WTC11 (cell line): Measurements from ENCODE around the gene CD2. TPM values are rescaled to one million over a fixed set of nuclear protein-coding genes. Genes with fewer than 3 reads are reported as not detected.

ENCODE experiments used
- ATAC-seq: fragments of 200-7000 bp; cut with Tn5 transposase; 2 replicates; pipeline ENCODE4 v1.10.0; 2021; ENCODE audit warnings: mild to moderate bottlenecking, moderate library complexity
- CTCF ChIA-PET: fragments of 300-600 bp; sonication (Branson Sonifier 250); formaldehyde crosslinking; loops from one replicate; lab custom pipeline; 2021; ENCODE audit warnings: antibody characterized with exemption; lab: Charles Lee
- POLR2A ChIA-PET: fragments of 350-600 bp; sonication (Branson Sonifier 250); formaldehyde crosslinking; loops from one replicate; lab custom pipeline; 2021; ENCODE audit warnings: antibody characterized with exemption; lab: Charles Lee
- DNase-seq: peaks from one replicate; pipeline ENCODE4 v3.0.0; 2021; ENCODE audit warnings: low spot score
- H3K27ac Mint-ChIP-seq: 2 replicates; pipeline ENCODE4 v1.8.0; 2021; ENCODE audit warnings: mixed read lengths
- H3K27me3 Mint-ChIP-seq: 2 replicates; pipeline ENCODE4 v1.8.0; 2021; ENCODE audit warnings: low read depth, mild to moderate bottlenecking, moderate library complexity, mixed read lengths
- H3K36me3 Mint-ChIP-seq: 2 replicates; pipeline ENCODE4 v1.8.0; 2021; ENCODE audit warnings: mixed read lengths
- H3K4me1 Mint-ChIP-seq: 2 replicates; pipeline ENCODE4 v1.8.0; 2022; ENCODE audit warnings: mixed read lengths
- H3K4me3 Mint-ChIP-seq: 2 replicates; pipeline ENCODE4 v1.8.0; 2021; ENCODE audit warnings: mild to moderate bottlenecking, moderate library complexity, mixed read lengths
- H3K9me3 Mint-ChIP-seq: 2 replicates; pipeline ENCODE4 v1.8.0; 2021; ENCODE audit warnings: mixed read lengths
- ATF1 ChIP-seq: sonication (generic); formaldehyde crosslinking; IDR thresholded peaks from 2 replicates; pipeline ENCODE4 v1.8.1; 2023; ENCODE audit warnings: mild to moderate bottlenecking, moderate library complexity, missing genetic modification reagents
- EMX1 ChIP-seq: fragments of 250-450 bp; sonication (Bioruptor Pico); IDR thresholded peaks from 2 replicates; pipeline ENCODE4 v1.8.0; 2021; ENCODE audit warnings: mild to moderate bottlenecking
- GABPB1 ChIP-seq: sonication (generic); formaldehyde crosslinking; IDR thresholded peaks from 2 replicates; pipeline ENCODE4 v1.8.1; 2023; ENCODE audit warnings: mild to moderate bottlenecking, missing genetic modification reagents
- OVOL2 ChIP-seq: fragments of 250-450 bp; sonication (Bioruptor Pico); IDR thresholded peaks from 2 replicates; pipeline ENCODE4 v1.9.0; 2021; ENCODE audit warnings: mild to moderate bottlenecking, borderline replicate concordance
- RELA ChIP-seq: sonication (generic); formaldehyde crosslinking; IDR thresholded peaks from 2 replicates; pipeline ENCODE4 v1.8.1; 2022; ENCODE audit warnings: missing genetic modification reagents, mild to moderate bottlenecking, borderline replicate concordance
- TCF7 ChIP-seq: sonication (generic); formaldehyde crosslinking; IDR thresholded peaks from 2 replicates; pipeline ENCODE4 v1.8.0; 2022; ENCODE audit warnings: mild to moderate bottlenecking, low read depth, missing genetic modification reagents, moderate library complexity
- TEAD4 ChIP-seq: sonication (generic); formaldehyde crosslinking; IDR thresholded peaks from 2 replicates; pipeline ENCODE4 v1.8.0; 2022; ENCODE audit warnings: mild to moderate bottlenecking, missing genetic modification reagents
- ZBTB21 ChIP-seq: sonication (generic); formaldehyde crosslinking; IDR thresholded peaks from 2 replicates; pipeline ENCODE4 v1.8.1; 2023; ENCODE audit warnings: mild to moderate bottlenecking, missing genetic modification reagents, borderline replicate concordance
- total RNA-seq: library from RNA; stranded (reverse); gene quantifications from 3 replicates; pipeline ENCODE4 v1.2.3, GENCODE V29; 2021
- TF ChIP-seq, protein P1 (sequence below): sonication (generic); formaldehyde crosslinking; IDR thresholded peaks from 2 replicates; pipeline ENCODE4 v1.8.1; 2023; ENCODE audit warnings: mild to moderate bottlenecking, missing genetic modification reagents
- TF ChIP-seq, protein P2 (sequence below): sonication (generic); formaldehyde crosslinking; IDR thresholded peaks from 2 replicates; pipeline ENCODE4 v1.8.1; 2022; ENCODE audit warnings: mild to moderate bottlenecking, moderate library complexity, missing genetic modification reagents
- TF ChIP-seq, protein P3 (sequence below): sonication (generic); formaldehyde crosslinking; IDR thresholded peaks from 2 replicates; pipeline ENCODE4 v1.8.1; 2023; ENCODE audit warnings: mild to moderate bottlenecking, moderate library complexity, missing genetic modification reagents
- TF ChIP-seq, protein P4 (sequence below): sonication (generic); formaldehyde crosslinking; IDR thresholded peaks from 2 replicates; pipeline ENCODE4 v1.8.1; 2023; ENCODE audit warnings: mild to moderate bottlenecking, missing genetic modification reagents, moderate library complexity
- TF ChIP-seq, protein P5 (sequence below): fragments of 250-450 bp; sonication (Bioruptor Pico); IDR thresholded peaks from 2 replicates; pipeline ENCODE4 v1.9.0; 2021; ENCODE audit warnings: moderate library complexity, mild to moderate bottlenecking, inconsistent platforms, borderline replicate concordance
- TF ChIP-seq, protein P6 (sequence below): fragments of 250-450 bp; sonication (Bioruptor Pico); IDR thresholded peaks from 2 replicates; pipeline ENCODE4 v1.9.0; 2021; ENCODE audit warnings: mild to moderate bottlenecking
- TF ChIP-seq, protein P7 (sequence below): fragments of 200-600 bp; IDR thresholded peaks from 2 replicates; pipeline ENCODE4 v1.8.0; 2022; ENCODE audit warnings: antibody characterized with exemption
- TF ChIP-seq, protein P8 (sequence below): fragments of 250-450 bp; sonication (Bioruptor Pico); IDR thresholded peaks from 2 replicates; pipeline ENCODE4 v2.1.2; 2022; ENCODE audit warnings: mild to moderate bottlenecking, moderate library complexity

Gene CD2
- total RNA-seq, 1 experiment from 2014 or later, result 0.13 TPM

DNA sequence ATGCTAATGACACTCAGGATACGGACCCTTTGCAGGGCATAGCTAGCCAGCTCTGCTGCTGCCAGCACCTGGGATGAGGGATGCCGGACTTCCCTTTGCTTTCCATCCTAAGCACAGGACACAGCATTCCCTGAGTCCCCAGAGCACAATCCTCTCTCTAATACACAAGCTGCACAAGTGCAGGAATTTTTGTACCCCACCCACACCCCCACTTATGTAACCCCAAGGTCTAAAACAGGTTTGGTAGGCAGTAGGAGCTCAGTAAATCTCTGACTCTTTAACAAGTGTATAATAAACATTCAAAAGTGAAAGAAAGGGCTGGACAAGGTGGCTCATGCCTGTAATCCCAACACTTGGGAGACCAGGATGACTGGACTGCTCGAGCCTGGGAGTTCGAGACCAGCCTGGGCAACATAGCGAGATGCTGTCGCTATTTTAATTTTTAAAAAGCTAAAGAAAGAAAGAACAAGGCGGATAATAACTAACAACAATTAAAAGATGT lies 44.5 kb upstream of the CD2 start:
- POLR2A ChIA-PET, result no interaction called here
- no peak overlapping the region for H3K27ac Mint-ChIP-seq
- DNase-seq, result no peak
- no peak for TF ChIP-seq TEAD4 (CRISPR knock-in tag)
- ATAC-seq, result no peak
- H3K9me3 Mint-ChIP-seq, result peaks cover 26% of the 10 kb centered on the region
- CTCF ChIA-PET, result interaction anchor here (0.9 to 1.5 kb wide), 2 partner anchors 15 to 37 kb away, joined by 3 to 8 read pairs; no protein-coding TSS in a partner anchor
- peaks cover 14% of the 10 kb centered on the region for H3K36me3 Mint-ChIP-seq
- no peaks in the 10 kb centered on the region for H3K27me3 Mint-ChIP-seq
- H3K4me1 Mint-ChIP-seq, result peaks cover 60% of the 10 kb centered on the region
- H3K4me3 Mint-ChIP-seq, result no peak overlapping the region

DNA sequence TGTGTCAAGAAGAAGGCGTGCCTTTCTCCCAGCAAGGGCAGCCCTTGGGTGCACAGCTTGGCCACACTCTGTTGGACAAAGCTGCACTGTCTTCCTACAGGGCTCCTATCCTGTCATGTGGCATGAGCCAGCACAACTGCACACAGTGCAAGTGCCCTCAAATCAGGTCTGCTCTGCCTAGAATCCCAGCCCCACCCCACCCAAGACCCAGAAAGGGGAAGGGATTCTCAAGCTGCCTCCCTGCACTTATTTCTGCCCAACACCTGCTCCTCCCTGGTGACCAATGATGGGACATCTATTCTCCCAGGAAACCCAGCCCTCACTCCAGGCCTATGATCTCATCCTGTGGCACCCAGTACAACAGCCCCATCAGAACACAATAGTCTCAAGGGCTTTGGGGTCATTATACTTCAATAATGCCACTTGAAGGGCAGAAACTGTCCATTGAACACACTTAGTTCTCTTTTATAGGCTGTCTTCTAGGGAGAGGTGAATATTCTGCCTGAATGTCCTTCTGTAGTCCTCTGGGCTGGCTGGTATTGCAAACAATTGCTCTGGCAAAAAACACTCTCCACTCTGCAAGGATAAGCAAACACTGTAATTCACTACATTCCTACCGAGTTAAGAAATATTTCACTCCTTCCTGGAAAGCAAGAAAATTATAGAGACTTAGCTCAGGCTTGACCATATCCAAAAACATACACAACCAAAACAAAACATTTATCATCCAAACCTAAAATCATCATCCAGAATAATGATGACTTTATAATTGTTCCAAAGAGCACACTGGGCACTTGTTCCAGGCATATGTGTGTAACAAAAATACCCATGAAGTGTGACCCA lies 43.6 kb upstream of the CD2 start:
- H3K4me3 Mint-ChIP-seq, result no peak overlapping the region
- TF ChIP-seq ATF1 (CRISPR knock-in tag), result no peak
- CTCF ChIA-PET, result interaction anchor here (0.8 to 1.5 kb wide), 2 partner anchors 15 to 38 kb away, joined by 4 to 8 read pairs; no protein-coding TSS in a partner anchor
- DNase-seq (no peak), ATAC-seq (no peak)
- peaks cover 60% of the 10 kb centered on the region for H3K4me1 Mint-ChIP-seq
- H3K27me3 Mint-ChIP-seq, result no peaks in the 10 kb centered on the region
- H3K27ac Mint-ChIP-seq, result peak overlapping the region; percentile 37; the same call in 1 of the 2 replicates
- POLR2A ChIA-PET, result no interaction called here
- H3K36me3 Mint-ChIP-seq, result peaks cover 15% of the 10 kb centered on the region
- peaks cover 29% of the 10 kb centered on the region for H3K9me3 Mint-ChIP-seq

DNA sequence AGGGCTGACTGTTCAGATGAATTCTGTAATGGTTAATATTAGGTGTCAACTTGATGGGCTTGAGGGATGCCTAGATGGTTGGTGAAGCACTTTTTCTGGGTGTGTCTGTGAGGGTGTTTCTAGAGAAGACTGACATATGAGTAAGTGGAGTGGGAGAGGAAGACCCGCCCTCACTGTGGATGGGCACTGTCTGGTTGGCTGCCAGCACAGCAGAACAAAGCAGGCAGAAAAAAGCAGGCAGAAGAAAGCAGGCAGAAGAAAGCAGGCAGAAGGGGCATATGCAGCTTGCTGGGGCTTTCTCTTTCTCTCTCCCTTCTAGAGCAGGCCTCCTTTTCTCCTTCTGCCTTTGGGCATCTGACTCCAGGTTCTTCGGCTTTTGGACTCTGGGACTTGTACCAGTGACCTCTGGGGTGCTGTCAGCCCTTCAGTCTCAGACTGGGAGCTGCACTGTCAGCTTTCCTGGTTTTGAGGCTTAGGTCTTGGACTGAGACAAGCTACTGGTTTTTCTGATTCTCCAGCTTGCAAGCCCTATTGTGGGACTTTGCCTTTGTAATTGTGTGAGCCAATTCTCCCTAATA lies 42.9 kb upstream of the CD2 start:
- DNase-seq, result no peak
- Mint-ChIP-seq H3K27ac (peak overlapping the region; percentile 66; the same call in 1 of the 2 replicates), H3K4me3 (no peak overlapping the region), H3K9me3 (peaks cover 30% of the 10 kb centered on the region), H3K4me1 (peaks cover 60% of the 10 kb centered on the region), H3K36me3 (peaks cover 16% of the 10 kb centered on the region), H3K27me3 (no peaks in the 10 kb centered on the region)
- peak; percentile 82 for ATAC-seq
- CTCF ChIA-PET, result interaction anchor here (0.8 to 1.4 kb wide), 2 partner anchors 14 to 39 kb away, joined by 4 to 6 read pairs; no protein-coding TSS in a partner anchor
- POLR2A ChIA-PET, result no interaction called here
- TF ChIP-seq TCF7, result no peak
- TF ChIP-seq, protein P1, sequence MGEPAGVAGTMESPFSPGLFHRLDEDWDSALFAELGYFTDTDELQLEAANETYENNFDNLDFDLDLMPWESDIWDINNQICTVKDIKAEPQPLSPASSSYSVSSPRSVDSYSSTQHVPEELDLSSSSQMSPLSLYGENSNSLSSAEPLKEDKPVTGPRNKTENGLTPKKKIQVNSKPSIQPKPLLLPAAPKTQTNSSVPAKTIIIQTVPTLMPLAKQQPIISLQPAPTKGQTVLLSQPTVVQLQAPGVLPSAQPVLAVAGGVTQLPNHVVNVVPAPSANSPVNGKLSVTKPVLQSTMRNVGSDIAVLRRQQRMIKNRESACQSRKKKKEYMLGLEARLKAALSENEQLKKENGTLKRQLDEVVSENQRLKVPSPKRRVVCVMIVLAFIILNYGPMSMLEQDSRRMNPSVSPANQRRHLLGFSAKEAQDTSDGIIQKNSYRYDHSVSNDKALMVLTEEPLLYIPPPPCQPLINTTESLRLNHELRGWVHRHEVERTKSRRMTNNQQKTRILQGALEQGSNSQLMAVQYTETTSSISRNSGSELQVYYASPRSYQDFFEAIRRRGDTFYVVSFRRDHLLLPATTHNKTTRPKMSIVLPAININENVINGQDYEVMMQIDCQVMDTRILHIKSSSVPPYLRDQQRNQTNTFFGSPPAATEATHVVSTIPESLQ, result no peak
- no peak for TF ChIP-seq OVOL2 (CRISPR knock-in tag)
- TF ChIP-seq, protein P2, sequence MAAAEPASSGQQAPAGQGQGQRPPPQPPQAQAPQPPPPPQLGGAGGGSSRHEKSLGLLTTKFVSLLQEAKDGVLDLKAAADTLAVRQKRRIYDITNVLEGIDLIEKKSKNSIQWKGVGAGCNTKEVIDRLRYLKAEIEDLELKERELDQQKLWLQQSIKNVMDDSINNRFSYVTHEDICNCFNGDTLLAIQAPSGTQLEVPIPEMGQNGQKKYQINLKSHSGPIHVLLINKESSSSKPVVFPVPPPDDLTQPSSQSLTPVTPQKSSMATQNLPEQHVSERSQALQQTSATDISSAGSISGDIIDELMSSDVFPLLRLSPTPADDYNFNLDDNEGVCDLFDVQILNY (CRISPR knock-in tag), result no peak
- TF ChIP-seq, protein P3, sequence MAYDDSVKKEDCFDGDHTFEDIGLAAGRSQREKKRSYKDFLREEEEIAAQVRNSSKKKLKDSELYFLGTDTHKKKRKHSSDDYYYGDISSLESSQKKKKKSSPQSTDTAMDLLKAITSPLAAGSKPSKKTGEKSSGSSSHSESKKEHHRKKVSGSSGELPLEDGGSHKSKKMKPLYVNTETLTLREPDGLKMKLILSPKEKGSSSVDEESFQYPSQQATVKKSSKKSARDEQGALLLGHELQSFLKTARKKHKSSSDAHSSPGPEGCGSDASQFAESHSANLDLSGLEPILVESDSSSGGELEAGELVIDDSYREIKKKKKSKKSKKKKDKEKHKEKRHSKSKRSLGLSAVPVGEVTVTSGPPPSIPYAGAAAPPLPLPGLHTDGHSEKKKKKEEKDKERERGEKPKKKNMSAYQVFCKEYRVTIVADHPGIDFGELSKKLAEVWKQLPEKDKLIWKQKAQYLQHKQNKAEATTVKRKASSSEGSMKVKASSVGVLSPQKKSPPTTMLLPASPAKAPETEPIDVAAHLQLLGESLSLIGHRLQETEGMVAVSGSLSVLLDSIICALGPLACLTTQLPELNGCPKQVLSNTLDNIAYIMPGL (CRISPR knock-in tag), result no peak
- TF ChIP-seq EMX1, result no peak
- TF ChIP-seq, protein P4, sequence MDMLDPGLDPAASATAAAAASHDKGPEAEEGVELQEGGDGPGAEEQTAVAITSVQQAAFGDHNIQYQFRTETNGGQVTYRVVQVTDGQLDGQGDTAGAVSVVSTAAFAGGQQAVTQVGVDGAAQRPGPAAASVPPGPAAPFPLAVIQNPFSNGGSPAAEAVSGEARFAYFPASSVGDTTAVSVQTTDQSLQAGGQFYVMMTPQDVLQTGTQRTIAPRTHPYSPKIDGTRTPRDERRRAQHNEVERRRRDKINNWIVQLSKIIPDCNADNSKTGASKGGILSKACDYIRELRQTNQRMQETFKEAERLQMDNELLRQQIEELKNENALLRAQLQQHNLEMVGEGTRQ (CRISPR knock-in tag), result no peak
- no peak for TF ChIP-seq ZBTB21
- TF ChIP-seq, protein P5, sequence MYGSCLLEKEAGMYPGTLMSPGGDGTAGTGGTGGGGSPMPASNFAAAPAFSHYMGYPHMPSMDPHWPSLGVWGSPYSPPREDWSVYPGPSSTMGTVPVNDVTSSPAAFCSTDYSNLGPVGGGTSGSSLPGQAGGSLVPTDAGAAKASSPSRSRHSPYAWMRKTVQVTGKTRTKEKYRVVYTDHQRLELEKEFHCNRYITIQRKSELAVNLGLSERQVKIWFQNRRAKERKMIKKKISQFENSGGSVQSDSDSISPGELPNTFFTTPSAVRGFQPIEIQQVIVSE (CRISPR knock-in tag), result no peak
- no peak for TF ChIP-seq GABPB1 (CRISPR knock-in tag)
- TF ChIP-seq, protein P6, sequence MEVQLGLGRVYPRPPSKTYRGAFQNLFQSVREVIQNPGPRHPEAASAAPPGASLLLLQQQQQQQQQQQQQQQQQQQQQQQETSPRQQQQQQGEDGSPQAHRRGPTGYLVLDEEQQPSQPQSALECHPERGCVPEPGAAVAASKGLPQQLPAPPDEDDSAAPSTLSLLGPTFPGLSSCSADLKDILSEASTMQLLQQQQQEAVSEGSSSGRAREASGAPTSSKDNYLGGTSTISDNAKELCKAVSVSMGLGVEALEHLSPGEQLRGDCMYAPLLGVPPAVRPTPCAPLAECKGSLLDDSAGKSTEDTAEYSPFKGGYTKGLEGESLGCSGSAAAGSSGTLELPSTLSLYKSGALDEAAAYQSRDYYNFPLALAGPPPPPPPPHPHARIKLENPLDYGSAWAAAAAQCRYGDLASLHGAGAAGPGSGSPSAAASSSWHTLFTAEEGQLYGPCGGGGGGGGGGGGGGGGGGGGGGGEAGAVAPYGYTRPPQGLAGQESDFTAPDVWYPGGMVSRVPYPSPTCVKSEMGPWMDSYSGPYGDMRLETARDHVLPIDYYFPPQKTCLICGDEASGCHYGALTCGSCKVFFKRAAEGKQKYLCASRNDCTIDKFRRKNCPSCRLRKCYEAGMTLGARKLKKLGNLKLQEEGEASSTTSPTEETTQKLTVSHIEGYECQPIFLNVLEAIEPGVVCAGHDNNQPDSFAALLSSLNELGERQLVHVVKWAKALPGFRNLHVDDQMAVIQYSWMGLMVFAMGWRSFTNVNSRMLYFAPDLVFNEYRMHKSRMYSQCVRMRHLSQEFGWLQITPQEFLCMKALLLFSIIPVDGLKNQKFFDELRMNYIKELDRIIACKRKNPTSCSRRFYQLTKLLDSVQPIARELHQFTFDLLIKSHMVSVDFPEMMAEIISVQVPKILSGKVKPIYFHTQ (CRISPR knock-in tag), result no peak
- TF ChIP-seq, protein P7, sequence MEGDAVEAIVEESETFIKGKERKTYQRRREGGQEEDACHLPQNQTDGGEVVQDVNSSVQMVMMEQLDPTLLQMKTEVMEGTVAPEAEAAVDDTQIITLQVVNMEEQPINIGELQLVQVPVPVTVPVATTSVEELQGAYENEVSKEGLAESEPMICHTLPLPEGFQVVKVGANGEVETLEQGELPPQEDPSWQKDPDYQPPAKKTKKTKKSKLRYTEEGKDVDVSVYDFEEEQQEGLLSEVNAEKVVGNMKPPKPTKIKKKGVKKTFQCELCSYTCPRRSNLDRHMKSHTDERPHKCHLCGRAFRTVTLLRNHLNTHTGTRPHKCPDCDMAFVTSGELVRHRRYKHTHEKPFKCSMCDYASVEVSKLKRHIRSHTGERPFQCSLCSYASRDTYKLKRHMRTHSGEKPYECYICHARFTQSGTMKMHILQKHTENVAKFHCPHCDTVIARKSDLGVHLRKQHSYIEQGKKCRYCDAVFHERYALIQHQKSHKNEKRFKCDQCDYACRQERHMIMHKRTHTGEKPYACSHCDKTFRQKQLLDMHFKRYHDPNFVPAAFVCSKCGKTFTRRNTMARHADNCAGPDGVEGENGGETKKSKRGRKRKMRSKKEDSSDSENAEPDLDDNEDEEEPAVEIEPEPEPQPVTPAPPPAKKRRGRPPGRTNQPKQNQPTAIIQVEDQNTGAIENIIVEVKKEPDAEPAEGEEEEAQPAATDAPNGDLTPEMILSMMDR, result no peak
- TF ChIP-seq, protein P8, sequence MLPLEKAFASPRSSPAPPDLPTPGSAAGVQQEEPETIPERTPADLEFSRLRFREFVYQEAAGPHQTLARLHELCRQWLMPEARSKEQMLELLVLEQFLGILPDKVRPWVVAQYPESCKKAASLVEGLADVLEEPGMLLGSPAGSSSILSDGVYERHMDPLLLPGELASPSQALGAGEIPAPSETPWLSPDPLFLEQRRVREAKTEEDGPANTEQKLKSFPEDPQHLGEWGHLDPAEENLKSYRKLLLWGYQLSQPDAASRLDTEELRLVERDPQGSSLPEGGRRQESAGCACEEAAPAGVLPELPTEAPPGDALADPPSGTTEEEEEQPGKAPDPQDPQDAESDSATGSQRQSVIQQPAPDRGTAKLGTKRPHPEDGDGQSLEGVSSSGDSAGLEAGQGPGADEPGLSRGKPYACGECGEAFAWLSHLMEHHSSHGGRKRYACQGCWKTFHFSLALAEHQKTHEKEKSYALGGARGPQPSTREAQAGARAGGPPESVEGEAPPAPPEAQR, result no peak
- no peak for TF ChIP-seq RELA (CRISPR knock-in tag)
